CD14-positive monocyte (primary cell): ENCODE measurements around the gene SMARCB1. TPM values are rescaled to one million over a fixed set of nuclear protein-coding genes. Genes with fewer than 3 reads are reported as not detected.

Experiments used
- DNase-seq, 3 donors: peaks; one replicate each; pipeline ENCODE4 v3.0.0-alpha.2; 2011 to 2022
- H2AFZ ChIP-seq: 2 replicates; pipeline ENCODE4 v1.6.0; 2012; ENCODE audit warnings: mild to moderate bottlenecking, low read depth, low read length, inconsistent platforms; ENCODE audit not compliant: insufficient read depth, poor library complexity, severe bottlenecking
- H3K27ac ChIP-seq, 2 donors: 1 replicate in 1 of 2; 2 replicates in 1 of 2; pipeline ENCODE4 v1.5.1; 2012 to 2013; ENCODE audit warnings: low read length in 2 of 2, control low read depth in 1 of 2, inconsistent platforms in 1 of 2, low read depth in 1 of 2, mild to moderate bottlenecking in 1 of 2
- H3K27me3 ChIP-seq, 2 donors: one replicate each; pipeline versions ENCODE4 v1.6.0 to v1.6.1; 2011 to 2013; ENCODE audit warnings: low read length in 2 of 2; ENCODE audit not compliant: control insufficient read depth in 2 of 2, insufficient read depth in 2 of 2
- H3K36me3 ChIP-seq, 2 donors: replicated peaks in 1 of 2; 1 replicate in 1 of 2; 2 replicates in 1 of 2; pipeline versions ENCODE4 v1.5.1 to v1.6.1; 2012 to 2013; ENCODE audit warnings: low read length in 2 of 2, control low read depth in 1 of 2, inconsistent platforms in 1 of 2, mild to moderate bottlenecking in 1 of 2; ENCODE audit not compliant: insufficient read depth in 2 of 2, control insufficient read depth in 1 of 2
- H3K4me1 ChIP-seq, 2 donors: 1 replicate in 1 of 2; 2 replicates in 1 of 2; pipeline versions ENCODE4 v1.5.1 to v1.6.1; 2012 to 2013; ENCODE audit warnings: low read length in 2 of 2, control low read depth in 1 of 2, inconsistent platforms in 1 of 2, mild to moderate bottlenecking in 1 of 2, moderate library complexity in 1 of 2; ENCODE audit not compliant: insufficient read depth in 2 of 2, control insufficient read depth in 1 of 2
- H3K4me2 ChIP-seq: replicated peaks from 2 replicates; pipeline ENCODE3; 2012; ENCODE audit warnings: low read length, moderate library complexity, mild to moderate bottlenecking; ENCODE audit not compliant: poor library complexity, severe bottlenecking; ENCODE audit errors: extremely low read depth
- H3K4me3 ChIP-seq, 3 experiments: fragments of 200-600 bp in 1 of 3; sonication (generic) in 1 of 3; replicated peaks in 1 of 3; 1 replicate in 2 of 3; 2 replicates in 1 of 3; pipeline ENCODE4 v1.5.1; 2011 to 2013; ENCODE audit warnings: low read length in 3 of 3, mild to moderate bottlenecking in 3 of 3, control low read depth in 2 of 3, low read depth in 2 of 3, inconsistent platforms in 1 of 3, moderate library complexity in 1 of 3
- H3K79me2 ChIP-seq: 2 replicates; pipeline ENCODE4 v1.6.0; 2012; ENCODE audit warnings: mild to moderate bottlenecking, control low read depth, inconsistent platforms, low read length, moderate library complexity; ENCODE audit not compliant: insufficient read depth
- H3K9ac ChIP-seq: 2 replicates; pipeline ENCODE4 v1.6.0; 2017; ENCODE audit warnings: low read length, mild to moderate bottlenecking; ENCODE audit not compliant: insufficient read depth, poor library complexity, severe bottlenecking
- H3K9me3 ChIP-seq, 2 donors: replicated peaks in 1 of 2; 1 replicate in 1 of 2; 2 replicates in 1 of 2; pipeline versions ENCODE4 v1.5.1 to v1.6.1; 2012 to 2013; ENCODE audit warnings: low read length in 2 of 2, control low read depth in 1 of 2; ENCODE audit not compliant: control insufficient read depth in 1 of 2, insufficient read depth in 1 of 2
- H4K20me1 ChIP-seq: 2 replicates; pipeline ENCODE4 v1.6.0; 2012; ENCODE audit warnings: mild to moderate bottlenecking, low read length, control low read depth, moderate library complexity; ENCODE audit not compliant: insufficient read depth
- H3K27ac Mint-ChIP-seq, 7 donors: one replicate each; pipeline ENCODE4 v1.8.0; 2020; ENCODE audit warnings: mild to moderate bottlenecking in 7 of 7, mixed read lengths in 7 of 7, moderate library complexity in 6 of 7, inconsistent platforms in 2 of 7
- H3K27me3 Mint-ChIP-seq, 3 donors: one replicate each; pipeline ENCODE4 v1.8.0; 2021 to 2022; ENCODE audit warnings: low read depth in 3 of 3, mild to moderate bottlenecking in 3 of 3, mixed read lengths in 3 of 3, moderate library complexity in 3 of 3, inconsistent platforms in 1 of 3
- H3K36me3 Mint-ChIP-seq, 2 donors: one replicate each; pipeline ENCODE4 v1.8.0; 2020; ENCODE audit warnings: mixed read lengths in 2 of 2, inconsistent platforms in 1 of 2, mild to moderate bottlenecking in 1 of 2
- H3K4me1 Mint-ChIP-seq: one replicate; pipeline ENCODE4 v1.8.0; 2020; ENCODE audit warnings: mild to moderate bottlenecking, mixed read lengths
- H3K4me3 Mint-ChIP-seq, 2 donors: one replicate each; pipeline ENCODE4 v1.8.0; 2020; ENCODE audit warnings: mild to moderate bottlenecking in 2 of 2, mixed read lengths in 2 of 2, moderate library complexity in 1 of 2
- H3K9me3 Mint-ChIP-seq, 7 donors: one replicate each; pipeline ENCODE4 v1.8.0; 2020 to 2022; ENCODE audit warnings: mixed read lengths in 7 of 7, mild to moderate bottlenecking in 6 of 7, moderate library complexity in 6 of 7, inconsistent platforms in 2 of 7
- WGBS: methylation state at CpG from one replicate; pipeline ENCODE4 v1.1.5; 2013; ENCODE audit warnings: missing lambda C conversion rate; ENCODE audit not compliant: insufficient coverage; 5-methylcytosine and 5-hydroxymethylcytosine counted together
- intact Hi-C, 2 donors: fragments of 100-400 bp; cut with micrococcal nuclease; formaldehyde crosslinking; loops; one replicate each; pipeline versions ENCODE4 v1.15.0 to v1.15.1; 2023
- polyA plus RNA-seq, 3 donors: library from polyadenylated mRNA; depleted of rRNA in 1 of 3; unstranded in 2 of 3; stranded (reverse) in 1 of 3; fragments of 300-500 nt in 2 of 3; fragments of >200 nt in 1 of 3; fragmentation: Illumina TruSeq in 2 of 3; gene quantifications; 1 replicate in 2 of 3; 2 replicates in 1 of 3; pipeline ENCODE4 v1.2.3, GENCODE V29; 2012 to 2021
- TF ChIP-seq, protein P1 (sequence below): fragments of 200-600 bp; IDR thresholded peaks from one replicate; pipeline ENCODE4 v1.8.0; 2022; ENCODE audit warnings: antibody characterized with exemption, mild to moderate bottlenecking

Gene SMARCB1
- polyA plus RNA-seq, 3 donors = 30.3 to 71.8 (median 31.5) TPM

DNA sequence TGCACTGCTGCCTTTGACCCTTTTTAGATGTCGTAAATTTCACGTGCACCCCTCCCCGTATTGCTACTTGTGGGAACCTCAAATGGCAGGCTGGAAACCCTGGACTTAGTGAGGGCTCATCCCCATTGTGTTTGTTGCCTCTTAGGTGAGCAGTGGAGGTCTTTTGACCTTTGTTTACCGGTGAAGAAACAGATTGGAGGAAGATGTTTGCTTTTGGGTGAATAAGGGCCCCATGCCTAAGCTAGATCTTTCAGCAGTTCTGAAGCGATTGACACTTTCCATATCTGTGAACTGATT is 782 bp downstream of the SMARCB1 start:
- Histone ChIP-seq H4K20me1 (peaks cover 48% of the 10 kb centered on the region), H2AFZ (peak overlapping the region; percentile 85), H3K27me3 (no peaks in the 10 kb centered on the region), H3K79me2 (peaks cover 51% of the 10 kb centered on the region), H3K27ac (peak overlapping the region; percentile 89 to 93), H3K9ac (peak overlapping the region; percentile 99), H3K36me3 (peaks cover 11 to 28% of the 10 kb centered on the region in 2 donors), H3K4me1 (peaks cover 14 to 19% of the 10 kb centered on the region in 2 donors), H3K9me3 (no peaks in the 10 kb centered on the region), H3K4me3 (peak overlapping the region; percentile 46 to 80 (median 77)), H3K4me2 (peak overlapping the region; percentile 80)
- intact Hi-C loops = loop anchor here (2.0 to 5.0 kb wide), 3 partner anchors 51 to 225 kb away; partner anchors contain the start of genes DERL3 (in 2 of the 2) and CABIN1 (in 1 of the 2)
- Mint-ChIP-seq H3K36me3 (peaks cover 5 to 21% of the 10 kb centered on the region in 2 donors), H3K9me3 (no peaks in the 10 kb centered on the region), H3K4me3 (peak overlapping the region; percentile 81 to 91), H3K27me3 (peaks cover 0 to 3% (median 1%) of the 10 kb centered on the region in 3 donors), H3K27ac (peak overlapping the region; percentile 80 to 88 (median 82)), H3K4me1 (peaks cover 15% of the 10 kb centered on the region)
- TF ChIP-seq, protein P1, sequence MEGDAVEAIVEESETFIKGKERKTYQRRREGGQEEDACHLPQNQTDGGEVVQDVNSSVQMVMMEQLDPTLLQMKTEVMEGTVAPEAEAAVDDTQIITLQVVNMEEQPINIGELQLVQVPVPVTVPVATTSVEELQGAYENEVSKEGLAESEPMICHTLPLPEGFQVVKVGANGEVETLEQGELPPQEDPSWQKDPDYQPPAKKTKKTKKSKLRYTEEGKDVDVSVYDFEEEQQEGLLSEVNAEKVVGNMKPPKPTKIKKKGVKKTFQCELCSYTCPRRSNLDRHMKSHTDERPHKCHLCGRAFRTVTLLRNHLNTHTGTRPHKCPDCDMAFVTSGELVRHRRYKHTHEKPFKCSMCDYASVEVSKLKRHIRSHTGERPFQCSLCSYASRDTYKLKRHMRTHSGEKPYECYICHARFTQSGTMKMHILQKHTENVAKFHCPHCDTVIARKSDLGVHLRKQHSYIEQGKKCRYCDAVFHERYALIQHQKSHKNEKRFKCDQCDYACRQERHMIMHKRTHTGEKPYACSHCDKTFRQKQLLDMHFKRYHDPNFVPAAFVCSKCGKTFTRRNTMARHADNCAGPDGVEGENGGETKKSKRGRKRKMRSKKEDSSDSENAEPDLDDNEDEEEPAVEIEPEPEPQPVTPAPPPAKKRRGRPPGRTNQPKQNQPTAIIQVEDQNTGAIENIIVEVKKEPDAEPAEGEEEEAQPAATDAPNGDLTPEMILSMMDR = no peak
- WGBS = 11% methylated on average over 4 of the region's 5 CpGs
- DNase-seq = no peak

DNA sequence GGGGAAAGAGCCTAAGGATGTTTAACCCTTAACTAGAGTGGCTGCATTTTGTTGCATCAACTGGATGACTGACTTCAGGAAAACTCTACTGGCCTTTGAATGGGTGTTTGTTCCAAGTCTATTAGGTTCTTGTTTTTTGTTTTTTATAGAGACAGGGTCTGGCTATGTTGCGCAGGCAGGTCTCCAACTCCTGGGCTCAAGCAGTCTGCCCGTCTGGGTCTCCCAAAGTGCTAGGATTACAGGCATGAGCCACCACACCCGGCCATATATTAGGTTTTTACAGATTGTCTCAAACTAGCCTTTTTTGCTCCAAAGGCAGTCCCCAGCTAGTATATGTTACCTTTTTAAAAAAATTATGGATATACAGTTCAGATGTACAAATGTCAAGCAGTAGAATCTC is 1.1 kb downstream of the SMARCB1 start:
- WGBS = no CpG with 5 or more reads among the region's 3 CpGs
- peak overlapping the region; percentile 80 for H3K4me2 ChIP-seq
- peaks cover 15% of the 10 kb centered on the region for H3K4me1 Mint-ChIP-seq

More for the DNA sequence above, 1.1 kb downstream of the SMARCB1 start:
- H3K27me3 ChIP-seq = no peaks in the 10 kb centered on the region
- DNase-seq = no peak
- H3K9me3 Mint-ChIP-seq = no peaks in the 10 kb centered on the region
- peaks cover 14 to 19% of the 10 kb centered on the region in 2 donors for H3K4me1 ChIP-seq
- peak overlapping the region; percentile 46 to 80 (median 77) for H3K4me3 ChIP-seq
- peaks cover 0 to 3% (median 1%) of the 10 kb centered on the region in 3 donors for H3K27me3 Mint-ChIP-seq
- peak overlapping the region in 1 of 2 donors; percentile 93 for H3K27ac ChIP-seq
- TF ChIP-seq, protein P1 = no peak
- peaks cover 15 to 32% of the 10 kb centered on the region in 2 donors for H3K36me3 ChIP-seq
- peak overlapping the region; percentile 99 for H3K9ac ChIP-seq
- peak overlapping the region in 6 of 7 donors; percentile 80 to 87 (median 82) for H3K27ac Mint-ChIP-seq
- H3K9me3 ChIP-seq = no peaks in the 10 kb centered on the region
- H3K36me3 Mint-ChIP-seq = peaks cover 9 to 25% of the 10 kb centered on the region in 2 donors
- peaks cover 51% of the 10 kb centered on the region for H3K79me2 ChIP-seq
- peaks cover 52% of the 10 kb centered on the region for H4K20me1 ChIP-seq
- no peak overlapping the region for H2AFZ ChIP-seq
- H3K4me3 Mint-ChIP-seq = peak overlapping the region; percentile 81 to 91
- intact Hi-C loops = loop anchor here (2.0 to 5.0 kb wide), 3 partner anchors 51 to 224 kb away; partner anchors contain the start of genes DERL3 (in 2 of the 2) and CABIN1 (in 1 of the 2)
